ENCODE results near the gene ROBO1.

ROBO1 gene

DNA sequence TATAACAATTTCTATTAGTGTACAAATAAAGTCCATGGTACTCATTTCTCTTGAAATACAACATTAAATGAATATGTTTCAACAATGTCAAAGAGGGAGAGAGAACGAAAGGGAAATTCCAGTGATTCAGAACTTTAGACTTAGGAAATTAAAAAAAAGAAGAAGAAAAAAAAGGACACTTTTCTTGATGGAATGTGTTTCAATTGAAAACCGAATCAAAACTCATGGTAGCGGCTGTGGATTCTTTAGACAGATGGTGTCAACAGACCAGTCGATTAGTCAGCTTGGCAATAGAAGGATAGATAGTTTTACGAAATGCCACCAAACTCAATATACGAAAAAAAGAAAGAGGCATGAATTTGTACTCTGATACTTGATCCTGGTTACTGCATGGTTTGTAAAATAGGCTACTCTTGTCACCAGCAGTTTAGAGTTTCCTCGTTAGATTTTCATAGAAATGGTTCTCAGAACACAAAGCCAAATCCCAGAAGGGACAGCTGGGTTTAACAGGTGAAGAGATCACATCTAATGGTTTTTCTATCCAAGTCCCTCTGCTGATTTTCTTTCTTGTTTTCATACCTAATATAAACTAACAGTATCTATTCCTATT lies 793.5 kb downstream of the ROBO1 start:
- no peak overlapping the region for H3K9ac ChIP-seq (ENCODE audit: low read length)
- H2AFZ ChIP-seq (ENCODE audit: low read depth, low read length, severe bottlenecking) = no peak overlapping the region
- no peaks in the 10 kb centered on the region for H3K9me2 ChIP-seq (replicated peaks; ENCODE audit: insufficient read depth, low read length)
- no peaks in the 10 kb centered on the region for H3K27me3 ChIP-seq (ENCODE audit: low read length)
- no peaks in the 10 kb centered on the region for H3K79me2 ChIP-seq (ENCODE audit: insufficient read depth, low read length)
- no peak for TF ChIP-seq EZH2phosphoT487 (conservative IDR thresholded peaks at IDR 0.05; ENCODE audit: low read length)
- TF ChIP-seq, protein P1, sequence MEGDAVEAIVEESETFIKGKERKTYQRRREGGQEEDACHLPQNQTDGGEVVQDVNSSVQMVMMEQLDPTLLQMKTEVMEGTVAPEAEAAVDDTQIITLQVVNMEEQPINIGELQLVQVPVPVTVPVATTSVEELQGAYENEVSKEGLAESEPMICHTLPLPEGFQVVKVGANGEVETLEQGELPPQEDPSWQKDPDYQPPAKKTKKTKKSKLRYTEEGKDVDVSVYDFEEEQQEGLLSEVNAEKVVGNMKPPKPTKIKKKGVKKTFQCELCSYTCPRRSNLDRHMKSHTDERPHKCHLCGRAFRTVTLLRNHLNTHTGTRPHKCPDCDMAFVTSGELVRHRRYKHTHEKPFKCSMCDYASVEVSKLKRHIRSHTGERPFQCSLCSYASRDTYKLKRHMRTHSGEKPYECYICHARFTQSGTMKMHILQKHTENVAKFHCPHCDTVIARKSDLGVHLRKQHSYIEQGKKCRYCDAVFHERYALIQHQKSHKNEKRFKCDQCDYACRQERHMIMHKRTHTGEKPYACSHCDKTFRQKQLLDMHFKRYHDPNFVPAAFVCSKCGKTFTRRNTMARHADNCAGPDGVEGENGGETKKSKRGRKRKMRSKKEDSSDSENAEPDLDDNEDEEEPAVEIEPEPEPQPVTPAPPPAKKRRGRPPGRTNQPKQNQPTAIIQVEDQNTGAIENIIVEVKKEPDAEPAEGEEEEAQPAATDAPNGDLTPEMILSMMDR (IDR thresholded peaks at IDR 0.05; ENCODE audit: insufficient read depth, low read length, poor library complexity, severe bottlenecking) = no peak
- H3F3A ChIP-seq (ENCODE audit: insufficient read depth) = no peaks in the 10 kb centered on the region
- H3K9me3 ChIP-seq (ENCODE audit: insufficient read depth, low read length) = no peaks in the 10 kb centered on the region
- H4K20me1 ChIP-seq (ENCODE audit: low read depth, low read length) = no peaks in the 10 kb centered on the region
- H3K4me2 ChIP-seq (ENCODE audit: low read depth, low read length, poor library complexity, severe bottlenecking) = no peak overlapping the region
- no peaks in the 10 kb centered on the region for H3K36me3 ChIP-seq (ENCODE audit: low read length)
- no peak overlapping the region for H3K4me3 ChIP-seq (ENCODE audit: insufficient read depth, low read length, poor library complexity, severe bottlenecking)
- no peak overlapping the region for H3K27ac ChIP-seq (ENCODE audit: low read depth, low read length)

DNA sequence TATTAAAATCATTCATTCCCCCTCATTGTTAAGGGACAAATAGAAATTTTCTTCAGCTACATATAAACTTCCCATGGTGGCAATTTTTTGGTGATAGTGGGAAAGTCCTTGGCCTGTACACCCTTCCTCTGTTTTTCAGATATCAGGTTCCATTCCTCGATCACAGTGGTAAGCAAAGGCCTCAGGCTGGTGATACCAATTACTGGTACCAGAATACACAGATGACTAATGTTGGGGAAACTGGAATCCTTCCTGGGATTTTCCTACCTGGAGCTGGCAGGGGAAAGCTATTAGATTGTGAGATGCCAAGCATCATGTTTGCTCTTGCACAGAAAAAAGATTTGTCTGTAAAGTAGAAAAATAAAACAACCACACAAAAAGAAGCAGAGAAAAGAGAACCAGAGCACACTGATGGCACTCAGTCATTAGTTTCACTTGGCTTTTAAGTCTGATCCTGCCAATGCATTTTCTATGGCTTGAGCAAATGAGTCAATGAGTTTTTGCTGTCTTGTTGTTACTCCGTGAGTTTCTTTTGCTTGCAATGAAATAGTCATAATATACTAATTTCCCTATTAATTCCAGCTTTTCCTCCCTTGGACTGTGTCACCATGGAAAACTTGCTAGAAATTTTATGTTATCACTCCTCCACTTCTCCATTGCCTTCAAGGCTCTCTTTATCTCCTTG lies 795.0 kb downstream of the ROBO1 start:
- Histone ChIP-seq H2AFZ (ENCODE audit: low read depth, low read length, severe bottlenecking) (no peak overlapping the region), H3K79me2 (ENCODE audit: insufficient read depth, low read length) (no peaks in the 10 kb centered on the region), H3K27ac (ENCODE audit: low read depth, low read length) (no peak overlapping the region)

DNA sequence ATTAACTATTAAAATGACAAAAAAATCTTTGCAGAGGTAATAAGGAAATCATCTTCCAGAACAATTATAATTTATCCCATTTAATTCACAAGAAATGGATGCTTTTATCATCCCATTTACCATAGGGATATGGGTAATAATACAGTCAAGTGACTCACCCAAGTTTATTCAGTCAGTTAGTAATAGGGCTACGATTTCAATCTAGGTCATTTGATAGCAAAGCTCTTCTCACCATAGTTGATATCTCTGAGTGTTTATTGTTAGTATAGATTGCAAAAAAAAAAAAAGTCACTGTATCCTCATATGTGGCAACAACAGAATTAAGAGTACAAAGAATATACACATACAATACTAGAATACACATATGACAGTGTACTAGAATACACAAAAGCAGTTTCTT lies 797.1 kb downstream of the ROBO1 start:
- Histone ChIP-seq H3K4me3 (ENCODE audit: insufficient read depth, low read length, poor library complexity, severe bottlenecking) (no peak overlapping the region), H3K79me2 (ENCODE audit: insufficient read depth, low read length) (no peaks in the 10 kb centered on the region), H2AFZ (ENCODE audit: low read depth, low read length, severe bottlenecking) (no peak overlapping the region), H3K9me3 (ENCODE audit: insufficient read depth, low read length) (no peaks in the 10 kb centered on the region), H3K4me2 (ENCODE audit: low read depth, low read length, poor library complexity, severe bottlenecking) (no peak overlapping the region), H3K27me3 (ENCODE audit: low read length) (no peaks in the 10 kb centered on the region), H3K36me3 (ENCODE audit: low read length) (no peaks in the 10 kb centered on the region), H3K9ac (ENCODE audit: low read length) (no peak overlapping the region), H3K9me2 (replicated peaks; ENCODE audit: insufficient read depth, low read length) (no peaks in the 10 kb centered on the region), H4K20me1 (ENCODE audit: low read depth, low read length) (no peaks in the 10 kb centered on the region), H3K27ac (ENCODE audit: low read depth, low read length) (no peak overlapping the region), H3F3A (ENCODE audit: insufficient read depth) (no peaks in the 10 kb centered on the region)
- no peak for TF ChIP-seq EZH2phosphoT487 (conservative IDR thresholded peaks at IDR 0.05; ENCODE audit: low read length)
- TF ChIP-seq, protein P1 (IDR thresholded peaks at IDR 0.05; ENCODE audit: insufficient read depth, low read length, poor library complexity, severe bottlenecking) = no peak

More for the DNA sequence above, 795.0 kb downstream of the ROBO1 start:
- TF ChIP-seq, protein P1 (IDR thresholded peaks at IDR 0.05; ENCODE audit: insufficient read depth, low read length, poor library complexity, severe bottlenecking) = no peak
- TF ChIP-seq EZH2phosphoT487 (conservative IDR thresholded peaks at IDR 0.05; ENCODE audit: low read length) = no peak
- no peak overlapping the region for H3K4me3 ChIP-seq (ENCODE audit: insufficient read depth, low read length, poor library complexity, severe bottlenecking)
- no peaks in the 10 kb centered on the region for H3K9me2 ChIP-seq (replicated peaks; ENCODE audit: insufficient read depth, low read length)
- no peak overlapping the region for H3K9ac ChIP-seq (ENCODE audit: low read length)
- H3K36me3 ChIP-seq (ENCODE audit: low read length) = no peaks in the 10 kb centered on the region
- H4K20me1 ChIP-seq (ENCODE audit: low read depth, low read length) = no peaks in the 10 kb centered on the region
- no peaks in the 10 kb centered on the region for H3K9me3 ChIP-seq (ENCODE audit: insufficient read depth, low read length)
- H3K4me2 ChIP-seq (ENCODE audit: low read depth, low read length, poor library complexity, severe bottlenecking) = no peak overlapping the region
- no peaks in the 10 kb centered on the region for H3F3A ChIP-seq (ENCODE audit: insufficient read depth)
- H3K27me3 ChIP-seq (ENCODE audit: low read length) = no peaks in the 10 kb centered on the region
